ENCODE results near the gene THRA.

THRA gene

GRCh38 chr17:40103688-40104087 lies 40.9 kb downstream of the THRA start:
- no peak for TF ChIP-seq CTCF (IDR thresholded peaks at IDR 0.05; ENCODE audit: extremely low read depth, missing control alignments)

GRCh38 chr17:40104594-40105486 lies 42.1 kb downstream of the THRA start:
- DNase-seq (ENCODE audit: low spot score): no peak
- TF ChIP-seq CTCF (IDR thresholded peaks at IDR 0.05; ENCODE audit: extremely low read depth, missing control alignments): no peak

More at GRCh38 chr17:40103688-40104087, 40.9 kb downstream of the THRA start:
- DNase-seq (ENCODE audit: low spot score): no peak

DNA sequence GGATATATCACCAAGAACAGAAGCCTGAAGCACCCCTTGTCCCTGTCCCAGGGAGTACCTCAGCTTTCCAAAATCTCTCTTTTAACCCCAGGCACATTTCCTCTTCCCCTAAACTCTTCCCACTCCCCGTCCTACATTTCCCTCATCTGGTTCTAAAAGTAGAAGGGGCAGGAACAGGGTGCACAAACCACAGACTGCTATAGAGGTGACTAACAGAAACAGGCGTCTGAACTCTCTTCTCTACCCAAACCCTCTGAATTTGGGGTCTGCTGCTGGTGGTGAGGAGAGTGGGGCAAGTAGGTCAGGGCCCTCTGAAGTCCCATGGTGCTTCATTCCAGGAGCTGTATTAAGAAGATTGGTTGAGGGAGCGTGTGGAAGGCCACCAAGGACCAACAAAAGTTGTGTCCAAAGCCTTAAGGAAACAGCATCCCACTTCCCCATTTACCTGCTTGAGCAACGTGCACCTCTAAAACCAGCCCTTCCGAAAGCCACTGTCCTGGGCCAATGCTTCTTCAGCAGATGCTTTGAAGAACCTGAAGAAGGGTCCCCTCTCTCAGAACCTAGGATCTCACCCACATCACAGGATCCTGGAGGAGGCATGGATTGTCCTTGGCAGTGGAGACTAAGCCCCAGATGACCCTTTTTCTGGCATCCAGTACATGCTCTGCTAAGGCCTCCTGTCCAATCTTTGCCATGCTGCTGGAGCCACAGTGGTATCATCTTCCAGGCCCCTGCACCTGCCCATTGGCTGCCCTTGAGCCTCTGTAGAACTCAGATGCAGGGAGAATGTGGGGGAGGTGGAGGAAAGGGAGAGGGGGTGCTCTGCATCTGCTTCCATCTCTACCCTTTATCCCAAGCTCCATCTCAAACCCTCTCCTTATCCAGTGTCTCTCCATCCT lies 43.3 kb downstream of the THRA start:
- TF ChIP-seq CTCF (IDR thresholded peaks at IDR 0.05; ENCODE audit: extremely low read depth, missing control alignments): no peak

DNA sequence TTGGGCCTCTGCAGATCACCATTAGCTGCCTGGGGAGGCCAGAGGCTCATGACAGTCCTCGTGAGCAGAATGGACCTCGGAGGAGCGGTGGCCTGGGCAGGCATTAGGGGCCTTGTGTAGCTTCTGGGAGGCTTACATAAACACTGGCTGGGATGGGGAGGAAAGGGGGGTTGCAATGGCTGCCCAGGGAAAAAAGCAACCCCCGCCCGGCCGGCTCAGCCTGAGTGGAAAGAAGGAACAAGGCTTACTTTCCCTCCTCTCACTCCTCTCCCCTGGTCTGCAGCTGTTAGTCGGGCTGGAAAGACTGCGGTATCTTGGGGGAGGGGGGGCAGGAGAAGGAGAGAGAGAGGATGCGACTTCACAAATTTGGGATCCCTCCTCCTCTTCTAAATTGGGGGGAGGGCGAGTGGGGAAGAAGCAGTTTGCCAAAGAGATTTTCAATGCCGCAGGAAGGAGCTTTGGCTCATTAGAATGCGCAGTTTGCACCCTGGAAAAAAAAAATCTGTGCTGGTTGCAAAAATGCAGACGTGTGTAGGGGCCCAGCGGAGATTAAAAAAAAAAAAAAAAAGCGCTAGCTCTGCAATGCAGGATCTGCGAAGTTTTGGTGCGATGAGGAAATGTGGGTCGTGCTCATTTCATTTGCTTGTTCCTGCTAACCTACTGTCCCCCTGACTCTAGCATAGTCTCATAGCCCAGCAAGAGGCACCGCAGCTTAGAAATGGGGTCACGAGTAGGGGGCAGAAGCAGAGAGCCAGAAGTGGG lies 44.2 kb downstream of the THRA start:
- TF ChIP-seq CTCF (IDR thresholded peaks at IDR 0.05; ENCODE audit: extremely low read depth, missing control alignments): no peak
- no peak for DNase-seq (ENCODE audit: low spot score)

More for the DNA sequence above, 43.3 kb downstream of the THRA start:
- no peak for DNase-seq (ENCODE audit: low spot score)

- TF ChIP-seq CTCF (IDR thresholded peaks at IDR 0.05; ENCODE audit: extremely low read depth, missing control alignments): no peak
- DNase-seq (ENCODE audit: low spot score): no peak
These were observed 44.9 kb downstream of the THRA start for GRCh38 chr17:40107522-40108174.

GRCh38 chr17:40108970-40109824 lies 46.4 kb downstream of the THRA start:
- DNase-seq (ENCODE audit: low spot score): no peak
- TF ChIP-seq CTCF (IDR thresholded peaks at IDR 0.05; ENCODE audit: extremely low read depth, missing control alignments): no peak
